Airway epithelial cell (primary cell): ENCODE data around the gene TRDN. TPM values are rescaled to one million over a fixed set of nuclear protein-coding genes. Genes with fewer than 3 reads are reported as not detected.

Source experiments
- total RNA-seq: library from RNA; depleted of rRNA; stranded (reverse); fragments of >200 nt; gene quantifications from 2 replicates; pipeline ENCODE4 v1.2.3, GENCODE V29; 2015

The TRDN gene, protein sequence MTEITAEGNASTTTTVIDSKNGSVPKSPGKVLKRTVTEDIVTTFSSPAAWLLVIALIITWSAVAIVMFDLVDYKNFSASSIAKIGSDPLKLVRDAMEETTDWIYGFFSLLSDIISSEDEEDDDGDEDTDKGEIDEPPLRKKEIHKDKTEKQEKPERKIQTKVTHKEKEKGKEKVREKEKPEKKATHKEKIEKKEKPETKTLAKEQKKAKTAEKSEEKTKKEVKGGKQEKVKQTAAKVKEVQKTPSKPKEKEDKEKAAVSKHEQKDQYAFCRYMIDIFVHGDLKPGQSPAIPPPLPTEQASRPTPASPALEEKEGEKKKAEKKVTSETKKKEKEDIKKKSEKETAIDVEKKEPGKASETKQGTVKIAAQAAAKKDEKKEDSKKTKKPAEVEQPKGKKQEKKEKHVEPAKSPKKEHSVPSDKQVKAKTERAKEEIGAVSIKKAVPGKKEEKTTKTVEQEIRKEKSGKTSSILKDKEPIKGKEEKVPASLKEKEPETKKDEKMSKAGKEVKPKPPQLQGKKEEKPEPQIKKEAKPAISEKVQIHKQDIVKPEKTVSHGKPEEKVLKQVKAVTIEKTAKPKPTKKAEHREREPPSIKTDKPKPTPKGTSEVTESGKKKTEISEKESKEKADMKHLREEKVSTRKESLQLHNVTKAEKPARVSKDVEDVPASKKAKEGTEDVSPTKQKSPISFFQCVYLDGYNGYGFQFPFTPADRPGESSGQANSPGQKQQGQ
- not detected in 2 replicates for total RNA-seq

DNA sequence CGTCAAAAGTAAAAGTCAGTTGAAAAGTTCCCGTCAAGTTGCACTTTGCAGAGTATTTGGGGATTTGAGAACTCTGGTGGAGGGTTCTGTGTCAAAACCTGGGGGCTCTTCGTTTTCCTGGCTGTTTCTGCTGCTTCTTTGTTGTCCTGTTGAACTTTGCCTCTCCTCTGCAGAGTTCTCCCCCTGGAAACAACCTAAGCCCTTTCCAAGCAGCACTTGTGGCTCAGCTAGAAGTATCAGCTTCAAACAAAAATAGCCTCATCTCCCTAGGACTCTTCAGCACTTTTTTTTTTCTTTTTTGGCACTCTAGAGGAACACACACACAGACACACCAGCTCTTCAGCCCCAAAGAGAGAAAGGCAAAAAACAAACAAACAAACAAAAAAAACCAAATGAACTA is at the start of gene TRDN:
Gene TRDN (minus strand): TSS at position 169 of the 400 bp plus-strand sequence. CDS start 175 bp downstream, outside the sequence.

Other genes starting within 250 kb of the TRDN start
- not detected in 2 replicates for gene NKAIN2, start 166.9 kb upstream of the TRDN start, total RNA-seq